ENCODE measurements around the gene C11orf52. TPM values are rescaled to one million over a fixed set of nuclear protein-coding genes. Genes with fewer than 3 reads are reported as not detected.

C11orf52 gene
- total RNA-seq, 1 donor from 2014 or later: 1.7 TPM

GRCh38 chr11:111957663-111958444 lies 39.1 kb downstream of the C11orf52 start:
- peak; percentile 58 for ATAC-seq (ENCODE audit: poor library complexity)
- no peak for DNase-seq
- intact Hi-C loops (cut with DNase I): no loop called here

- intact Hi-C loops (cut with DNase I): no loop called here
- ATAC-seq (ENCODE audit: poor library complexity) (no peak), DNase-seq (no peak)
Measured at GRCh38 chr11:111960916-111961315, 42.2 kb downstream of the C11orf52 start.

DNA sequence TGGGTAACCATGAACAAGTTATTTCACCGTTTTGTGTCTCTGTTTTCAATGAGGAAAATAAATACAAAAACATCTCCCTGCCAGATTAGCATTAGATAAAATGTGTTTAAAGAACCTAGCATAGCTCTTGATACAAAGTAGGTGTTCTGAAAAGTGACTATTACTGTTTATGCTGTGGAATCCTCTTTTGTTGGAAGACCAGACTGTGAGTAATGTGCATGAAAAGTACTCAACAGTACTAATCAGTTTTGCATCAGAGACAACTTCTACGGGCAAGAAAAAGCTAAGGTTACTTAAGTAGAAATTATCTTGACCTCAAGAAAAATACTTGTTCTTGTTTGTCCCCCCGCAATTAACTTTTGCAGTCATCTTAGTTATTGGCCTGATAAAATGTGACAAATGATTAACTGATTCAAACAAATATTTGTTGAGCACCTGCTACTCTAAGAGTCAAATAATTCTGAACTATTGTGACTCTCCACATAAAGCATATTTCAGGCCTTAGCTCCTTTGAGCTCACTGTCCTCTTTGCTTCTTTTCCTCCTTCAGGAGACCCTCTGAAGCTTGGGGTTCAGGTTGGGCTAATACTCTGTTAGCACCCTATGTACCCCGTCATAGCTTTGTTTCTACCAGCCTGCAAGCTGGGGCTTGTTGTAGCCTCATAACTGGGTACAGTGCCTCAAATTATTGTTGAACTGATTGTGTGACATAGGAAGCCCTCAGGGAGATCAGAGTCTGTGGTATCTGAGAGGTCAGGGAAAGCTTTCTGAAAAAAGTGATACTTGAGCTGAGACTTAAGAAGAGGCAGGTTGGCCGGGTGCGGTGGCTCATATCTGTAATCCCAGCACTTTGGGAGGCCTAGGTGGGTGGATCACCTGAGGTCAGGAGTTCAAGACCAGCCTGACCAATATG lies 42.9 kb downstream of the C11orf52 start:
- intact Hi-C loops (cut with DNase I): no loop called here
- no peak for ATAC-seq (ENCODE audit: poor library complexity)
- no peak for DNase-seq

GRCh38 chr11:111963931-111964340 lies 45.2 kb downstream of the C11orf52 start:
- DNase-seq (no peak), ATAC-seq (ENCODE audit: poor library complexity) (no peak)
- intact Hi-C loops (cut with DNase I): no loop called here

DNA sequence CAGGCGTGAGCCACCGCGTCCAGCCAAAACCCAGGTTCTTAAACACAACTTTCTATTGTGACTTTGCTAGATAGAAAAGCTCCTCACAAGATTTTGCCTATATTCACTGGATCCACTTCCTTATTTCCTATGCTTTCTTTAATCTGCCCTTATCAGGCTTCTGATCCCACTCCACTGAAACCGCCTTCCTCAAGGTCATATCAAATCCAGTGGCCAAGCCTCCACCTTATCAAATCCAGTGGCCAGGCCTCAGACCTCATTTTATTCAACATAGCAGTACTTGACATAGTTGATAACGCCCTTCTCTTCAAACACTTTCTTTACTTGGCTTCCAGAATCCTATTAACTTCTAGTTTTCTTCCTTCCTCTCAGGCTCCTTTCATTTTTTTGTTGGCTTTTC lies 48.0 kb downstream of the C11orf52 start:
- intact Hi-C loops (cut with DNase I): no loop called here
- ATAC-seq (ENCODE audit: poor library complexity) (no peak), DNase-seq (no peak)

DNA sequence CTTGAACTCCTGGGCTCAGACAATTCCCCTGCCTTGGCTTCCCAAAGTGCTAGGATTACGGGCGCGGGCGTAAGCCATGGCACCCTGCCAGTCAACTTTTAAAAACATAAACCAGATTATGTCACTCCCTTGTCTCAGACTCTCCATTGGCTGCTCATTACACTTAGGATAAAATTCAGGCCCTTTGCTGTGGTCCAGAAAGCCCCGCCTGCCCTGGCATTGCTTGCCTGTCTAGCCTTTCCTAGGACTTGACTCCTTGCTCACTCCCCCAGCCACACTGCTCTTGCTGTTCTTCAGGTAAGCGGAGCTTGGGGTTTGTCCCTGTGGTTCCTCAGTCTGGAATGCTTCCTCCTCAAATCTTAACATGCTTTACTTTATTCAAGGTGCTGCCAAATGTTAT lies 48.9 kb downstream of the C11orf52 start:
- intact Hi-C loops (cut with DNase I): no loop called here
- DNase-seq (peak; percentile 49), ATAC-seq (ENCODE audit: poor library complexity) (peak; percentile 37)

DNA sequence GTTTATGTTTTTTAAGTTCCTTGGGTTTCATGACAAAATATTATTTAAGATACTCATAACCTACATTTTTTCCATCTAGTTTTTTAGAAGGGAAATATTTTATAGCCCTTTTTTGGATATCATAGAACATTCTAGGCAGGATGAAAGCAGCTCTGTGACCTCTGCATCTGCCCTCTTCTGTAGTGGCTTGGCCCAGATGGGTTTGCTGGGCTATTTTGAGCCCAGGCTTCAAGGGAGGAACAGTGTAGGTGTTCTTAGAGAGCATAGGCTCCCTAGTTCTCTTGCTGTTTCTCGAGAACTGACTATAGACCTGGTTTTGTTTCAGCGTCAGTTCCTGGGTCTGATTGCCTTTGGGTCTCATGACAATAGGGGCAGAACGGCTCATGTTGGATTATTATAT lies 50.6 kb downstream of the C11orf52 start:
- intact Hi-C loops (cut with DNase I): no loop called here
- peak; percentile 86 for ATAC-seq (ENCODE audit: poor library complexity)
- DNase-seq: no peak

GRCh38 chr11:111974446-111974845 lies 55.7 kb downstream of the C11orf52 start:
- no peak for DNase-seq
- intact Hi-C loops (cut with DNase I): no loop called here
- ATAC-seq (ENCODE audit: poor library complexity): no peak

- peak; percentile 40 for ATAC-seq (ENCODE audit: poor library complexity)
- peak; percentile 46 for DNase-seq
- intact Hi-C loops (cut with DNase I): loop anchor here (5.0 kb wide), 1 partner anchor 43 kb away; no protein-coding TSS in a partner anchor
Measured at GRCh38 chr11:111975076-111975806, 56.5 kb downstream of the C11orf52 start.

GRCh38 chr11:111976119-111976766 lies 57.5 kb downstream of the C11orf52 start:
- intact Hi-C loops (cut with DNase I): loop anchor here (5.0 kb wide), 1 partner anchor 44 kb away; no protein-coding TSS in a partner anchor
- DNase-seq (no peak), ATAC-seq (ENCODE audit: poor library complexity) (no peak)

Other genes starting within 250 kb of the C11orf52 start
- 7.7 TPM for gene PPP2R1B, start 152.5 kb upstream of the C11orf52 start, total RNA-seq
- gene ALG9, start 47.3 kb upstream of the C11orf52 start, total RNA-seq: 12.4 TPM
- gene FDXACB1, start 39.7 kb upstream of the C11orf52 start, total RNA-seq: 0.86 TPM
- gene CFAP68, start 39.4 kb upstream of the C11orf52 start, total RNA-seq: 32.4 TPM
- 6,403 TPM for gene CRYAB, start 7.1 kb upstream of the C11orf52 start, total RNA-seq
- gene HSPB2, start 6.2 kb upstream of the C11orf52 start, total RNA-seq: 42.4 TPM
- gene DIXDC1, start 18.4 kb downstream of the C11orf52 start, total RNA-seq: 19.3 TPM
- 154 TPM for gene DLAT, start 106.5 kb downstream of the C11orf52 start, total RNA-seq
- 1.3 TPM for gene PIH1D2, start 155.1 kb downstream of the C11orf52 start, total RNA-seq
- gene NKAPD1, start 155.4 kb downstream of the C11orf52 start, total RNA-seq: 6.5 TPM
- gene TIMM8B, start 167.8 kb downstream of the C11orf52 start, total RNA-seq: 173 TPM
- gene SDHD, start 168.0 kb downstream of the C11orf52 start, total RNA-seq: 255 TPM
- gene IL18, start 245.2 kb downstream of the C11orf52 start, total RNA-seq: 1.9 TPM
- not detected for gene TEX12, start 248.5 kb downstream of the C11orf52 start, total RNA-seq